NCI-H1694 (cell line): Measurements from ENCODE around the gene DAPK1.

Source experiments
- DNase-seq: peaks from one replicate; lab custom pipeline; 2025; lab: John Stamatoyannopoulos, UW

Gene DAPK1

GRCh38 chr9:87685871-87686519, 188.3 kb downstream of the DAPK1 start:
- no peak for DNase-seq

GRCh38 chr9:87686520-87687090, 188.9 kb downstream of the DAPK1 start:
- DNase-seq: no peak

GRCh38 chr9:87687207-87687606, 189.5 kb downstream of the DAPK1 start:
- DNase-seq: no peak

GRCh38 chr9:87694236-87694755, 196.6 kb downstream of the DAPK1 start:
- DNase-seq: no peak

- DNase-seq: no peak
Observed at GRCh38 chr9:87695523-87695922, 197.9 kb downstream of the DAPK1 start.

- DNase-seq: no peak
Observed at GRCh38 chr9:87696641-87697040, 199.0 kb downstream of the DAPK1 start.

GRCh38 chr9:87698069-87698809, 200.6 kb downstream of the DAPK1 start:
- no peak for DNase-seq

GRCh38 chr9:87699835-87700234, 202.2 kb downstream of the DAPK1 start:
- DNase-seq: no peak

GRCh38 chr9:87701491-87701890, 203.8 kb downstream of the DAPK1 start:
- no peak for DNase-seq

GRCh38 chr9:87701931-87702421, 204.3 kb downstream of the DAPK1 start:
- DNase-seq: no peak

- no peak for DNase-seq
Observed at GRCh38 chr9:87702921-87703320, 205.3 kb downstream of the DAPK1 start.

- DNase-seq: no peak
Observed at GRCh38 chr9:87703636-87704276, 206.1 kb downstream of the DAPK1 start.

- no peak for DNase-seq
Observed at GRCh38 chr9:87704342-87704741, 206.7 kb downstream of the DAPK1 start.

GRCh38 chr9:87706066-87706739, 208.5 kb downstream of the DAPK1 start:
- DNase-seq: no peak

- DNase-seq: no peak
Observed at GRCh38 chr9:87707805-87708506, 210.3 kb downstream of the DAPK1 start.

GRCh38 chr9:87708546-87708945, 210.9 kb downstream of the DAPK1 start:
- no peak for DNase-seq

GRCh38 chr9:87708986-87709728, 211.5 kb downstream of the DAPK1 start:
- DNase-seq: no peak

GRCh38 chr9:87710443-87710842, 212.8 kb downstream of the DAPK1 start:
- no peak for DNase-seq

- no peak for DNase-seq
Observed at GRCh38 chr9:87711857-87712800, 214.5 kb downstream of the DAPK1 start.
